ENCODE data around the gene DPP7.

The DPP7 gene

DNA sequence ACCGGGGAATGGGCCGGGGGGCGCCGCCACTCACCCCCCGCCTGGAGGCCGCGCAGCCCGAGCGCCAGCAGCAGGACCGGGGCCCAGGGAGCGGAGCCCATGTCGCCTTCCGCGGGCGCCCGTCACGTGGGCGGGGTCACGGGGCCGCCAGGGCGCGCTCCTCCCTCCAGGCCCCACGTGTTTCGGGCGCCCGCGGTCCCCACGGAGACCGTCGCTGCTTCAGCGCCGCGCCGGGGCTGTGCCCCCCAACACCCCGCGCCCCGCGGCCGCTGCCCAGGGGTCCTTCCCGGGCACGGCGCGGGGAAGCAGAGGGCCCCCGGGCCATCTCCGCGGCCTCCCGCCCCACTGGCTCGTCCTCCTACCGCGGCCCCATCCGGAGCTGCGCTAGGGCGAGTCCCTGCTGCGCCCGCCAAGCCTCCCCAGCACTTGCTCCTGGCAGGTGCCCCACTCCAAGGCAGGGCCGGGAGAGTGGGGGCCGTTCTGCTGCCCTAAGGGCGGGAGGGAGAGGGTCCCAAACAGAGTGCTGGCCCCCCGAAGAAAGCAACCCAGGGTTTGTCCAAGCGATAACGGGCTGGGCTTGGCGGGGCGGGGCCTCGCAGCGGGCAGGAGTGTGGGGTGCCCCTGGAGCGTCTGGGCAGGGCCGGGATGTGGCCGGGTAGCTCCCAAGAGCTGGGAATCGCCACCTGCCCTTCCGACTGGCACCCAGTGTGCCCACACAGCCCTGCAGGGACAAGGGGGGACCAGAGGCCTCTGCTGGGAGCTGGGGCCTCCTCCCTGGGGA lies at the start of gene DPP7:
TSS of gene DPP7 (minus strand) at position 121 of the 781 bp plus-strand sequence. CDS start at position 101, 20 bp downstream.
- peak in 52 of 58 donors; percentile 22 to 81 (median 63) for DNase-seq

DNA sequence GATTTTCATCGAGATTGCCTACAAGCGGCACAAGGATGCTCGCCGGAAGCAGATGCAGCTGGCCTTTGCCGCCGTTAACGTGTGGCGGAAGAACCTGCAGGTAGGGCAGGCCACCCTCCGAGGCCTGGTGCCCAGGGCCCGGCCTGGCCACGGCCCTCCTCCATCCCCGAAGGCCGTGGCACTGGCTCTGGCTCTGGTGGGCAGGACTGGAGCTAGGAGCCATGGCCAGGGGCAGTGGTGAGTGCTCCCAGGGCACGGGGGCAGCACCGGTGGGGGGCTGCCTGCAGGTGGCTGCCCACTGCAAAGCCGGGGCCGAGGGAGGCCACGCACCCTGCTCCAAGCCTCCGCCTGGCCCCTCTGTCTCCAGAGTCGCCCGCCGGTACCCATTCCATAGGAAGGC lies 49.3 kb upstream of the DPP7 start:
- DNase-seq, result no peak

DNA sequence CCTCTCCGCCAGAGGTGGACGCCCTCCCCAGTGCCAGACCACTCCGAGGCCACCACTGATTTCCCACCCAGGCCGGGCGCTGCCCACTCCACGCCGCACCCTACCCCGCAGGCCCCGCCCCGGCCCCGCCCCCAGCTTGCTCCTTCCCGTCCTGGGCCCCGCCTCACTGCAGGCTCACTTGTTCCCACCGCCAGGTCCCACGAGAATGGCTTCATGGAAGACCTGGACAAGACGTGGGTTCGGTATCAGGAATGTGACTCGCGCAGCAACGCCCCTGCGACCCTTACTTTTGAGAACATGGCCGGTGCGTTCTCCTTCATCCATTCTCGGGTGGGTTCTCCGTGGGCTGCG lies 48.8 kb upstream of the DPP7 start:
- no peak for DNase-seq

DNA sequence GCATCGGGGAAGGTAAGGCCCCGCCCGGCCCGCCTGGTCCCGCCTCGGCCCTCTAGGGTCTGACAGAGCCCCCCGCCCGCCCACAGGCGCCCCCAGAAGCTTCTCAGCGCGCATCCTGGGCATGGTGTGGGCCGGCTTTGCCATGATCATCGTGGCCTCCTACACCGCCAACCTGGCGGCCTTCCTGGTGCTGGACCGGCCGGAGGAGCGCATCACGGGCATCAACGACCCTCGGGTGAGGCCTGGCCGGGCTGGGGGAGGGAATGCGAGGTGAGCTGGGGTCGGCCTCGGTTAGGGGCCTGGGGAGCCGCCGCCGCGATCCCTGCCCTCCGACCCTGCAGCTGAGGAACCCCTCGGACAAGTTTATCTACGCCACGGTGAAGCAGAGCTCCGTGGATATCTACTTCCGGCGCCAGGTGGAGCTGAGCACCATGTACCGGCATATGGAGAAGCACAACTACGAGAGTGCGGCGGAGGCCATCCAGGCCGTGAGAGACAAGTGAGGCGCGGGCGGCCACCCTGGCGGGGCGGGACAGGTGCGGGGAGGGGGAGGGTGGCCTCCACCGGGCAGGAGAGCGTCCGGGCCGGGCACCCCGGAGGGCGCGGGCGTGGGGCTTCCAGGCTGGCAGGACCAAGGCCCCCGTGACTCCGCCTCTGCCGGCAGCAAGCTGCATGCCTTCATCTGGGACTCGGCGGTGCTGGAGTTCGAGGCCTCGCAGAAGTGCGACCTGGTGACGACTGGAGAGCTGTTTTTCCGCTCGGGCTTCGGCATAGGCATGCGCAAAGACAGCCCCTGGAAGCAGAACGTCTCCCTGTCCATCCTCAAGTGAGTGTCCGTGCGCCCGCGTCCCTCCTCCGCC lies 48.2 kb upstream of the DPP7 start:
- no peak for DNase-seq

DNA sequence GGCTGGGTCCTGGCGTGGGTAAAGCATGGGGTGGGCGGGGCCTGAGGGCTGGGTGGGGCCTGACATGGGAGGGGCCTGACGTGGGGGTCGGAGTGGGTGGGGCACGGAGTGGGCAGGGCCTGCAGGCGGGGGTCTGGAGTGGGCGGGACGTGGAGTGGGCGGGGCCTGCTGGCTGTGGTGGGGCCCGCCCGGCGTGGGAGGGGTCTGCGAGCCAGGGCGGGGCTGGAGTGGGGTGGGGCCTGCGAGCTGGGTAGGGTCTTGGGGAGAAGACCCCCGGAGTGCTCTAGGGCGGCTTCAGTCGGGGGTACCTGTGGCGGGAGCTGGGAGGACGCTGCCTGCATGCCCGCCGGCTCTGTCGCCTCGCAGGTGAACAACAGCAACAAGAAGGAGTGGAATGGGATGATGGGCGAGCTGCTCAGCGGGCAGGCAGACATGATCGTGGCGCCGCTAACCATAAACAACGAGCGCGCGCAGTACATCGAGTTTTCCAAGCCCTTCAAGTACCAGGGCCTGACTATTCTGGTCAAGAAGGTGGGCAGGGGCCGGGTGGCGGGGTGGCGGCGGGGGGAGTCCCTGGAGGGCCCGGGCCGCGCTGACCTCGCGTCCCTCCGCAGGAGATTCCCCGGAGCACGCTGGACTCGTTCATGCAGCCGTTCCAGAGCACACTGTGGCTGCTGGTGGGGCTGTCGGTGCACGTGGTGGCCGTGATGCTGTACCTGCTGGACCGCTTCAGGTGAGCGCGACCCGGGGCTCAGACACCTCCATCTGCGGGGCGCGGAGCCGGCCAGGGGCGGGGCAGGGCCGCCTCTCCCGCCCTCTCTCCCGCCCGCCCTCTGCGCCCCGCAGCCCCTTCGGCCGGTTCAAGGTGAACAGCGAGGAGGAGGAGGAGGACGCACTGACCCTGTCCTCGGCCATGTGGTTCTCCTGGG lies 47.3 kb upstream of the DPP7 start:
- peak in 1 of 58 donors; percentile 54 for DNase-seq

DNA sequence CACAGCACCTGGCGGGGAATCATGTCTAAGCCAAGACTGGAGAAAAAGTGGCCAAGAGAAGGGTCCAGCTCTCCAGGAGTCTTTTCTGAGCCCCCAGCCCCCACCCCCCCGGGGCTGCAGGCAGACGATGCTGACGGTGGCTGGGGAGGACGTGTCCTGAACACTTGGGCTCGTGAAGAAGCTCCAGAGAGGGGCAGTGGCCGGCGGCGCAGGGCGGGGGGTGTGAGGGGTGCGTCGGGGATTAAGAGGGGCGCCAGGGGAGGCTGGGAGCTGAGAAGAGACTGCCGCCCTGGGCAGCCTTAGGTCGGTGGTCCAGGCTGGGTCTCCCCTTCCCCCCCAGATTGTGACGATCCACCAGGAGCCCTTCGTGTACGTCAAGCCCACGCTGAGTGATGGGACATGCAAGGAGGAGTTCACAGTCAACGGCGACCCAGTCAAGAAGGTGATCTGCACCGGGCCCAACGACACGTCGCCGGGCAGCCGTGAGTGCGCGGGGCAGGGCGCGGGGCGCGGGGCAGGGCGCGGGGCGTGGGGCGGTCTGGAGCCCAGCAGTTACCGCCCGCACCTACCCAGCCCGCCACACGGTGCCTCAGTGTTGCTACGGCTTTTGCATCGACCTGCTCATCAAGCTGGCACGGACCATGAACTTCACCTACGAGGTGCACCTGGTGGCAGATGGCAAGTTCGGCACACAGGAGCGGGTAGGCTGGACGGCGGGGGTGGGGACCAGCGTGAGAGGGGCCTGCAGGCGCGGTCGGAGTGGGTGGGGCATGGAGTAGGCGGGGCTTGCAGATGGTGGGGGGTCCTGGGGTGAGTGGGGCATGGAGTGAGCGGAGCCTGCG lies 46.4 kb upstream of the DPP7 start:
- DNase-seq, result no peak

DNA sequence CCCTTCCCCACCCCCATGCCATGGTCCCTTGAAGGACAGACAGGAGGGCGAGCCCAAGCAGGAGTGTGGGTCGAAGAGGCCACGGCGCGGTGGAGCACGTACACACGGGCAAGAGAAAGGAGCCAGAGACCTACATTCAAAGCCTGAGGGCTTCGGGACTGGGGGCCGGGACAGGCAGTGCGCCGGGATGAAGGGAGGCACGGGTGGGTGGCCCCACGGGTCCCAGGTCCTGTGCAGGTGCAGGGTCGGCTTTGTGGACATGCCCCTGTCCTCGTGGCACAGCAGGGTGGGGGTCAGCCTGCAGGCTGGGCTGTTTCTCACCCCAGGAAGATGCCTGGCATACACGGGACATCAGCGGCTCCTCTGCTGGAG lies 45.5 kb upstream of the DPP7 start:
- DNase-seq, result no peak

DNA sequence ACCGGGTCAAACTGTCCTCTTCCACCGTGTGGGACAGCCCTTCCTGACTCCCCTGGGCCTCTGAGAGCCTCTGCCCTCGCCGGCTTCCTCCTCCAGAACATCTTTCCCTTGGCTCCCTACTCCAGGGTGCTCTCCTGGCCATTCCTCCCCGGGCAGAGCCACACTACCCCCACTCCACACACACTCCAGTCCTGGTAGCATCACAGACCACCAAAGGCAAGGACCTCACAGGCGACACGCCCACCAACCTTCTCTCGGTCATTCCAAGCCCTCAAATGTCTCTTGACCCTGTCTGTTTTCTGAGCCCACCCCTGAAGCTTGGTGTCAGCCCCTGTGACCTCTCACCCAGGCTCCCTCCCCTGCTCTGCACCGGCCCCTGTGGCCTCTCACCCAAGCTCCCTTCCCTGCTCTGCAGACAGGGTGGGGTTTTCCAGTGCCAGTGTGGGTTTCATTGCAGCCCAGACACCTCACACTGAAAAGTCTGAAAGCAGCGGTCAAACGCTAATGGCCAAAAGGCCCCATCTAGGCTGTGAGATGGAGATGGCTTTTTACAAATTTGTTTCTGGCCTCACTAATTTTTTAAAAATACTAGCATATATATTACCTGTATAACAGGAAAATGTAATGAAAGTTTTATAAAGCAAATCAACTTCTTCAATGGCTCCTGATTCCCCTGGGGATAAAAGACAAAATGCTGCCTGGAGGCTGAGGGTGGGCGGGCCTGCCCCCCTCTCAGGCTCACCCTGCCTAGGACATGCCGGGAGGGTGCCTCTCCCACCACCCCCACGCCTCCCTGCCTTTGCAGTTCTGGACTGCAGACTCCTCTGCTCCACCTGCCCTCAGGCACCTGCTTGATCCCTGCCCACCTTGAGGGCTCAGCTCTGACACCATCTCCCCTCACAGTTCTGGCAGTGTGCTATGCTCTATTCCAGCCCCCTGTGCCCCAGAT lies 44.8 kb upstream of the DPP7 start:
- DNase-seq, result no peak

DNA sequence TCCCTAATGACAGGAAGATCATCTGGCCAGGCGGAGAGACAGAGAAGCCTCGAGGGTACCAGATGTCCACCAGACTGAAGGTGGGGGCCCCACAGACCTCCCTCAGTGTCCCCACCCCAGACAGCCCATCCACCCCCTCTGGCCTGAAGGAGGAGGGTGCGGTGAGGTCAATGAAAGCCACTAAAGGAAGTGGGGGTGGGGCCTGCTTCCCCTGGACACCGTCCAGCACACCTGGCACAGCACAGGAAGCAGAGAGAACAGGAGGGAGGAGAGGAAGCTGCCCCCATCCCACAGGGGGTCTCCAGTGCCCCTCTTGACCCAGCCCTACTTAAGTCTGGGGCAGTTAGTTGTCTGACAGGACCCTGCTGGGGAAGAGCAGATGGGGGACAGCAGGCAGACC lies 44.1 kb upstream of the DPP7 start:
- no peak for DNase-seq

DNA sequence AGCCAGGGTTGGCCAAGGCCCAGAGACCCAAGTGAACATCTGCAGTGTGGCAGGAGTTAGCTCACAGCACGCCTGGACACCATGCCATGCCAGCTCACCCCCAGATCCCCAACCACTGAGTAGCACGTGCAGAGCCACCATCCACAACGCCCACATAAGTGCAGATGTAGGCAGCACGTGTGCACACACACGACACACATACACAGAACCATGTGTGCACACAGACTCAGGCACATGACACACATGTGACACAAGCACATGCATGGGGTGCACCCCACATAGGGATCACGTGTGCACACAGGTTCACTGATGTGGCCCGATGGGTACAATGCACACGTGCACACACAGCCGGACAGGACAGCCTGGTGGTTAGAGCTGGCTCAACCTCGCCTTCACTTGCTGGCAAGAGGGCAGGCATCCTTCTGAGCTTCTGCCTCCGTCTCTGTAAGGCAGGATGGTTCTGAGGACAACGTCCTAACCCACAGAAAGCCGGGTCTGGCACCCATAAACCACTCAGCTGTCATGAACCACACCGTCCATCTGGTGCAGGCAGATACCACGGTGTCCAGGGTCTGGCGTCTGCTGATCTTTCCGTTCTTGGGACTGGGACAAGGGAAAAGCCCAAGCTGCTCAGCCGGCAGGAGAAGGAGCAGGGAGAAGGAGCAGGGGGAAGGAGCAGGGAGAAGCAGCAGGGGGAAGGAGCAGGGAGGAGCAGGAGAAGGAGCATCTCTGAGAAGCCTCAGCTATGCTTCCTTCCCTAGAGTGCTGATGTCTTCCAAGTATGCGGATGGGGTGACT lies 43.3 kb upstream of the DPP7 start:
- peak in 5 of 58 donors; percentile 21 to 62 (median 42) for DNase-seq

DNA sequence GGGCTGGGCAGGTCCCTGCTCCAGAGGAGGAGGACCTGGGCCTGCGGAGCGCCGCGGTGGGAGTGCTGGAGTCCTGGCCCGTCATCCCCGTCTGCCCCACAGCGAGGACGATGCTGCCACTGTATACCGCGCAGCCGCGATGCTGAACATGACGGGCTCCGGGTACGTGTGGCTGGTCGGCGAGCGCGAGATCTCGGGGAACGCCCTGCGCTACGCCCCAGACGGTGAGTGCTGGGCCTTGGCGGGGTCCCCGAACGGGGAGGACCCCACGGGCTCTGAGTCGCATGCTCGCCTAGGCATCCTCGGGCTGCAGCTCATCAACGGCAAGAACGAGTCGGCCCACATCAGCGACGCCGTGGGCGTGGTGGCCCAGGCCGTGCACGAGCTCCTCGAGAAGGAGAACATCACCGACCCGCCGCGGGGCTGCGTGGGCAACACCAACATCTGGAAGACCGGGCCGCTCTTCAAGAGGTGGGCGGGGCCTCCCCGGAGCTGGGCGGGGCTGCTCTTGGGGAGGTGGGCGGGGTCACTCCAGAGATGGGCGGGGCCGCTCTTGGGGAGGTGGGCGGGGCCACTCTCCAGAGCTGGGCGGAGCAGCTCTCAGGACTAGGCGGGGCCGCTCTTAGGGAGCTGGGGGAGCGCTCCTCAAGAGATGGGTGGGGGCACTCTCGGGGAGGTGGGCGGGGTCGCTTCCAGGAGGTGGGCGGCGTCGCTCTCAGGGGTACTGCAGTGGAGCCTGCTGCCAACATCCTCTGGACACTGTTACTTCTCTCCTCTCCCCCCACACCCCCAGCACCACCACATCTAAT lies 42.2 kb upstream of the DPP7 start:
- DNase-seq, result peak in 12 of 58 donors; percentile 11 to 64 (median 36)

DNA sequence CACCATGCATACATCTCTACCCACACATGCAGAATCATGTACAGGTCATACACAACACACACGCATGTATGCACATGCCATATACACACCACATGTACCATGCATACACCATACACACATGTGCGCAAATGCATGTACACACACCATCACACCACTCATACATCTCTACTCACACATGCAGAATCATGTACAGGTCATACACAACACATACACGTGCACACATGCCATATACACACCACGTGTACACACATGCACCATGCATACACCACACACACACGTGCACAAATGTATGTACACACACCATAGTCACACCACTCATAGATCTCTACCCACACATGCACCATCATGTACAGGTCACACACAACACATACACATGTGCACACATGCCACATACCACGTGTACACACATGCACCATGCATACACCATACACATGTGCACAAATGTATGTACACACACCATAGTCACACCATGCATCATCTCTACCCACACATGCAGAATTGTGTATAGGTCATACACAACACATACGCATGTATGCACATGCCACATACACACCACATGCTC lies 38.4 kb upstream of the DPP7 start:
- no peak for DNase-seq

DNA sequence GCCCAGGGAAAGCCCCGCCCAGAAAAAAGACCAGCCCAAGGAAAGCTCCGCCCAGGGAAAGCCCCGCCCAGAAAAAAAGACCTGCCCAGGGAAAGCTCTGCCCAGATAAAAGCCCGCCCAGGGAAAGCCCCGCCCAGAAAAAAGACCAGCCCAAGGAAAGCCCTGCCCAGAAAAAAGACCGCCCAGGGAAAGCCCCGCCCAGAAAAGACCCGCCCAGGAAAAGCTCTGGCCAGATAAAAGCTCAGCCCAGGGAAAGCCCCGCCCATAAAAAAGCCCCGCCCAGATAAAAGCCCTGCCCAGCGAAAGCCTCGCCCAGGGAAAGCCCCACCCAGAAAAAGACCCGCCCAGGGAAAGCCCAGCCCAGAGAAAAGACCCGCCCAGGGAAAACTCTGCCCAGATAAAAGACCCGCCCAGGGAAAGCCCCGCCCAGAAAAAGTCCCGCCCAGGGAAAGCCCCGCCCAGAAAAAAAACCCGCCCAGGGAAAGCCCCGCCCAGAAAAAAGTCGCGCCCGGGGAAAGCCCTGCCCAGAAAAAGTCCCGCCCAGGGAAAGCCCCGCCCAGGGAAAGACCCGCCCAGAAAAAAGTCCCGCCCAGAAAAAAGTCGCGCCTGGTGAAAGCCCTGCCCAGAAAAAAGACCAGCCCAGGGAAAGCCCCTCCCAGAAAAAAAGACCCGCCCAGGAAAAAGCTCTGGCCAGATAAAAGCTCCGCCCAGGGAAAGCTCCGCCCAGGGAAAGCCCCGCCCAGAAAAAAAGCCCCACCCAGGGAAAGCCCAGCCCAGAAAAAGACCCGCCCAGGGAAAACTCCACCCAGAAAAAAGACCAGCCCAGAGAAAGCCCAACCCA lies 36.3 kb upstream of the DPP7 start:
- DNase-seq, result peak in 4 of 58 donors; percentile 25 to 51 (median 37)

DNA sequence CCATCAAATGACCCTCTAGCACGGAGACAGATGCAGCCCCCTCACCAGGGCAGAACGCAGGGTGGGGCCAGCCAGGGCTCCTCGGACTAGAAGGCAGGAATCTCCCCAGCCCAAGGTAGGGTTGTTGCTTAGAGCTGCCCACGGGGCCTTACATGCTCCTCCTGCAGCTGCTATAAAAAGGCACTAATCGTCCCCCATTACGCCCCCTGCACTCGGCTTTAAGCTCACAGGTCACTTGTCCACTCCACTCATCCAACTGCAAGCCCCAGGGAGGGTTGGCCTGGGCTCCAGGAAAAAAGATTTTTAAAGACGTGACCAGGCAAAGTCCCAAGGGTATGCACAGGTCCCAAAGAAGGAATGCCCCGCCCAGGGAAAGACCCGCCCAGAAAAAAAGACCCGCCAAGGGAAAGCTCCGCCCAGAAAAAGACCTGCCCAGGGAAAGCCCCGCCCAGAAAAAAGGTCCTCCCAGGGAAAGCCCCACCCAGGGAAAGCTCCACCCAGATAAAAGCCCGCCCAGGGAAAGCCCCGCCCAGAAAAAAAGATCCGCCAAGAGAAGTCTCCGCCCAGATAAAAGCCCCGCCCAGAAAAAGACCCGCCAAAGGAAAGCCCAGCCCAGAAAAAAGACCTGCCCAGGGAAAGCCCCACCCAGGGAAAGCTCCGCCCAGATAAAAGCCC lies 35.5 kb upstream of the DPP7 start:
- no peak for DNase-seq

DNA sequence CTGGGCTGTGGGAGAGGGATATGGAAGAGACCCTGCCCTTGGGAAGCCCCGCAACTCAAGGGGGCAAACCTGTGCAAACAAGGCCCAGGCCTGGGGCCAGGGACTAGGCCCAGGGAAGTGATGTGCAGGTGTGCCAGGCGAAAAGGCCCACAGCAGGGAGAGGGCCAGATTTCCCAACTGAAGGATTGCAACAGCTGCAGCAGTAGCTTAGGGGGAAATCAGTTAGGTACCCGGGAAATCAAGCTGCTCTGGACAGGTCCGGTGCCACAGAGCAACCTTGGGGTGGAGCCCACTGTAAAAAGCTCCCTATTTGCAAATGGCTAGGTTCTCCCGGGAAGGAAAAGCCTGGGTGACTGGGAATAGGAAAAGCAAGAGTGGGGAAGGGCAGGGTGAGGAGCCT lies 34.8 kb upstream of the DPP7 start:
- no peak for DNase-seq

DNA sequence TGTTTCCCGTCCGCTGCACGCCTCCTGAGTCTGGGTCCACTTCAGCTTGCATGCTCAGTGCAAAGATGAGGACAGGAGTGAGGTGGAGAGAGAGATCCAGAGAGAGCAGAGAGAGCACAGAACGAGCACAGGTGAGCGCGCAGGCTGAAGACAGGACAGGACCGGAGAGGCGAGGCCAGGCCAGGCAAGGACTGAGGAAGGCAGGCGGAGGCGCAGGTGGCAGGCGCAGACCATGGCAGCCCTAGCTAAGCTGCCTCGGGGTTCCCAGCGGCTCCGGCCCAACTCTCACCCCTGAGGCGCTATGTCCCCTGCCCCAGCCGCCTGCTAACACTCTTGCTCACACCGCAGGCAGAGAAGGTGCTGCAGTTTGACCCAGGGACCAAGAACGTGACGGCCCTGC lies 34.1 kb upstream of the DPP7 start:
- no peak for DNase-seq

All from anterior cingulate cortex (tissue), 58 donors.